Rectal smooth muscle tissue (tissue), 1 donor: ENCODE results near the gene HLA-DOA.

Experiments
- H3K27ac ChIP-seq: one replicate; pipeline ENCODE4 v1.7.0; 2013; ENCODE audit warnings: low read depth, low read length, inconsistent platforms
- H3K27me3 ChIP-seq: one replicate; pipeline ENCODE4 v1.7.0; 2013; ENCODE audit warnings: low read length; ENCODE audit not compliant: control insufficient read depth, insufficient read depth
- H3K36me3 ChIP-seq: one replicate; pipeline ENCODE4 v1.7.0; 2013; ENCODE audit warnings: low read length; ENCODE audit not compliant: control insufficient read depth, insufficient read depth
- H3K4me1 ChIP-seq: one replicate; pipeline ENCODE4 v1.7.0; 2013; ENCODE audit warnings: low read length; ENCODE audit not compliant: control insufficient read depth, insufficient read depth
- H3K4me3 ChIP-seq: one replicate; pipeline ENCODE4 v1.7.0; 2013; ENCODE audit warnings: low read length
- H3K9ac ChIP-seq: one replicate; pipeline ENCODE4 v1.7.0; 2013; ENCODE audit warnings: low read length

Gene HLA-DOA

DNA sequence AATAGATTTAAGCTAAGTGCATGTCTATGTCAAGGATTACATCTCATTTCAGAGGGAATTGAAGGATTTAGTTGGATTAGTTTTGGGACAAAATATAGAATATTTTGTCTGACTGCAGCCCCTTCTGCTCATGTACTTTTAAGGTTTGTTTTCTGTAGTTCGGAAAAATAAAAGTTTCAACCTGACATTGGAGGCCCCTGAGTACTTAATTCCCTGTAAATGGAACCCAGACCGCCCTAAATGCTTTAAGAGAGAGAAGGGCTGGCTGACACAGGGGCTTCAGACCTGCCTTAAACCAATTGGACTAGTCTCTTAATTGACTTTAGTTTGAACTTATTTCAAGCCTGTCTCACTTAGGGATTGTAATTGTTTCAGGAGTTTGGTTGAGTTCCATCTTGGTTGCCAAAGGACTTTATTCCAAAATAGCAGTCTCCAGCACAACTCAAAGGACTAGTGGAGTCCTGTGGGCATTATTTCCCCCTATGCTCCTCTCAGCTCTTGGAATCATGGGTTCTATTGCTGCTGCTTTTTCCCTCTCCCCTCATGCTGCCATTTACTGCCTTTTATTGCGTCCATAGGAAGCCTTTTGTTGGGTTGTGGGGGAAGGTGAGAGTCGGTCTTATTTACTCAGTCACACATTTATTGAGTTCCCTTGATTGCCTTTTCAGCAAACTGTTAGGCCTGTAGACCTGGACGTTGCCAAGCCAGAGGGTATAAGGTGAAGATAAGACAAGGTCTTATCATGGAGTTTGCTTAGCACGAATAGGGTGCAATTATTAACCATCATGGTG is 26.5 kb downstream of the HLA-DOA start:
- no peaks in the 10 kb centered on the region for H3K27me3 ChIP-seq
- peaks cover 27% of the 10 kb centered on the region for H3K36me3 ChIP-seq
- no peak overlapping the region for H3K4me3 ChIP-seq
- peak overlapping the region; percentile 54 for H3K27ac ChIP-seq
- no peaks in the 10 kb centered on the region for H3K4me1 ChIP-seq
- H3K9ac ChIP-seq, result no peak overlapping the region

DNA sequence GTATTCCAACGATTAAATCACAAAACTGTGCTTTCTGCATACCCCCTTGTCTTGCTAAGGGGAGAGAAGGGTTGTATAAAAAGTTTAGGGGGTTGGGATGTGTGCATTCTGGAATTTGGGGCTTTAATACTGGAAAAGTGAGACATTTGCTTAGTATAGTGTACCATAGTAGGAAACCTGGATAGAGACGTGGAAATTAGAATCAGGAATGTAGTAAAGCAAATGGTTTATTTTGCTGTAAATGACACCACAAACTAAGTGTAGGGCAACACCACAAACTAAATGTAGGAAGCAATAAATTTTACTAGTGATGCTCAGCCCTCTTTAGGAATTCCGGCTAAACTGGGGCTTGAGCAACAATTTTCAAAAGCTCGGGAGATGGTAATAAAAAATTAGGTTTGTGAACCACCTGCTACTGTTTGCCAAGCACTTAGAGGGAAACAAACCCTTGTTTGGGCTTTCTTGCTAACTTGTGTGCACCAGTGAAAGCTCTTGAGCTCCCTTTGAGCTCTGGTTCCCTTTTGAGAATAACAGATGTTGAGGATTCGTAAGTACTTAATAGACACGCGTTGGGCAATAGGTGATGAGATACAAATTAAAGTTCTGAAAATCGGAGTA is 27.2 kb downstream of the HLA-DOA start:
- Histone ChIP-seq H3K27me3 (no peaks in the 10 kb centered on the region), H3K27ac (peak overlapping the region; percentile 54), H3K9ac (no peak overlapping the region), H3K36me3 (peaks cover 34% of the 10 kb centered on the region), H3K4me1 (no peaks in the 10 kb centered on the region), H3K4me3 (no peak overlapping the region)

DNA sequence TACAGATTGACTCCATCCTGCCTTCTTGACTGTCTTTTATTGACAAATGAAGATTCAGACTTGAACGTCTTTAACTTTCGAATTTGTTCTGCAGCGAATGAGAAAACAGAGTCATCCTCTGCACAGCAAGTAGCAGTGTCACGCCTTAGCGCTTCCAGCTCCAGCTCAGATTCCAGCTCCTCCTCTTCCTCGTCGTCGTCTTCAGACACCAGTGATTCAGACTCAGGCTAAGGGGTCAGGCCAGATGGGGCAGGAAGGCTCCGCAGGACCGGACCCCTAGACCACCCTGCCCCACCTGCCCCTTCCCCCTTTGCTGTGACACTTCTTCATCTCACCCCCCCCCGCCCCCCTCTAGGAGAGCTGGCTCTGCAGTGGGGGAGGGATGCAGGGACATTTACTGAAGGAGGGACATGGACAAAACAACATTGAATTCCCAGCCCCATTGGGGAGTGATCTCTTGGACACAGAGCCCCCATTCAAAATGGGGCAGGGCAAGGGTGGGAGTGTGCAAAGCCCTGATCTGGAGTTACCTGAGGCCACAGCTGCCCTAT is 28.8 kb downstream of the HLA-DOA start:
- Histone ChIP-seq H3K36me3 (peaks cover 50% of the 10 kb centered on the region), H3K27ac (no peak overlapping the region), H3K27me3 (no peaks in the 10 kb centered on the region), H3K4me3 (no peak overlapping the region), H3K9ac (no peak overlapping the region), H3K4me1 (no peaks in the 10 kb centered on the region)

DNA sequence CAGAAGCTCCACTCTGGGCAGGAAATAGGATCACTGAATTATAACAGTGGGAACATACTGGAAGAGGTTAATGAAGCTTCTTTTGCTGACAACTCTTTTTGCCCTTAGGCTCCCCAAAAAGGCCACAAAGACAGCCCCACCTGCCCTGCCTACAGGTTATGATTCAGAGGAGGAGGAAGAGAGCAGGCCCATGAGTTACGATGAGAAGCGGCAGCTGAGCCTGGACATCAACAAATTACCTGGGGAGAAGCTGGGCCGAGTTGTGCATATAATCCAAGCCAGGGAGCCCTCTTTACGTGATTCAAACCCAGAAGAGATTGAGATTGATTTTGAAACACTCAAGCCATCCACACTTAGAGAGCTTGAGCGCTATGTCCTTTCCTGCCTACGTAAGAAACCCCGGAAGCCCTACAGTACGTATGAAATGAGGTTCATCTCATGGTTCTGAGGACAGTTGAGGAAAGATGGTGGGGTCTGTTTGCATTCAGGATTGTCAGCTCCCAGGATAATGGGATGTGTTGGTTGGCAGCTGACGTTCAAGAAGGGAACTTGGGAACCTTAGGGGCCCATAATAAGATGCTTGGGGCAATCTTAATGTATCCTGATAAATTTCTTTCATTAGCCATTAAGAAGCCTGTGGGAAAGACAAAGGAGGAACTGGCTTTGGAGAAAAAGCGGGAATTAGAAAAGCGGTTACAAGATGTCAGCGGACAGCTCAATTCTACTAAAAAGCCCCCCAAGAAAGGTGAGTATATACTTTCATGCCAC is 29.5 kb downstream of the HLA-DOA start:
- Histone ChIP-seq H3K27ac (no peak overlapping the region), H3K27me3 (no peaks in the 10 kb centered on the region), H3K4me3 (no peak overlapping the region), H3K4me1 (peaks cover 3% of the 10 kb centered on the region), H3K9ac (no peak overlapping the region), H3K36me3 (peaks cover 54% of the 10 kb centered on the region)

DNA sequence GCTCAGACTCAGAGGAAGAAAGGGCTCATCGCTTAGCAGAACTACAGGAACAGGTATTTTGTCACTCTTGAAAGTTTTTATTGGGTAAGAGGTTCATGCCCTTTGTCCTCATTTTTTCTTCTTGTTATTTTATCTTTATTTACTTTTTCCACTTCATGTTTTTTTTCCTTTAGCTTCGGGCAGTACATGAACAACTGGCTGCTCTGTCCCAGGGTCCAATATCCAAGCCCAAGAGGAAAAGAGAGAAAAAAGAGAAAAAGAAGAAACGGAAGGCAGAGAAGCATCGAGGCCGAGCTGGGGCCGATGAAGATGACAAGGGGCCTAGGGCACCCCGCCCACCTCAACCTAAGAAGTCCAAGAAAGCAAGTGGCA is 31.5 kb downstream of the HLA-DOA start:
- Histone ChIP-seq H3K36me3 (peaks cover 63% of the 10 kb centered on the region), H3K4me1 (peaks cover 7% of the 10 kb centered on the region), H3K4me3 (no peak overlapping the region), H3K9ac (no peak overlapping the region), H3K27me3 (no peaks in the 10 kb centered on the region), H3K27ac (no peak overlapping the region)

DNA sequence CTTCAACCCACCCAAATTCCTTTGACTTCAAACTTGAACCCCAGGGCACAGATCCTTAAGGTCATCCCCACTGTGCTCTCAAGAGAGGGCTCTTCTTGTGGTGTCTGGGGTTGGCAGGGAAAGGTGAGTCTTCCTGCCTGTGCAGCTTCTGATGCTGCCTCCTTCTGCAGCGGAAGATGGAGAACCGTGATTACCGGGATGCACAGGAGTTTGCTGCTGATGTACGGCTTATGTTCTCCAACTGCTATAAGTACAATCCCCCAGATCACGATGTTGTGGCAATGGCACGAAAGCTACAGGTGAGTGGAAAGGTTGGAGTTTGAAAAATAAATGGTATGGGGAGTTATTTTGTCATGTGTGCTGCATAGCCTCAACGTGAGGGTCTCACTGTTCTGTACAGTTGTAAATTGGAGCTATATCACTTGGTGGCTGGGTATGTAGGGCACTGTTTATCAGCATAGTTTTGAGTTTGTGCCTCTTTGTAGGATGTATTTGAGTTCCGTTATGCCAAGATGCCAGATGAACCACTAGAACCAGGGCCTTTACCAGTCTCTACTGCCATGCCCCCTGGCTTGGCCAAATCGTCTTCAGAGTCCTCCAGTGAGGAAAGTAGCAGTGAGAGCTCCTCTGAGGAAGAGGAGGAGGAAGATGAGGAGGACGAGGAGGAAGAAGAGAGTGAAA is 32.0 kb downstream of the HLA-DOA start:
- peaks cover 7% of the 10 kb centered on the region for H3K4me1 ChIP-seq
- H3K4me3 ChIP-seq, result no peak overlapping the region
- H3K27ac ChIP-seq, result no peak overlapping the region
- no peaks in the 10 kb centered on the region for H3K27me3 ChIP-seq
- H3K36me3 ChIP-seq, result peaks cover 63% of the 10 kb centered on the region
- no peak overlapping the region for H3K9ac ChIP-seq

DNA sequence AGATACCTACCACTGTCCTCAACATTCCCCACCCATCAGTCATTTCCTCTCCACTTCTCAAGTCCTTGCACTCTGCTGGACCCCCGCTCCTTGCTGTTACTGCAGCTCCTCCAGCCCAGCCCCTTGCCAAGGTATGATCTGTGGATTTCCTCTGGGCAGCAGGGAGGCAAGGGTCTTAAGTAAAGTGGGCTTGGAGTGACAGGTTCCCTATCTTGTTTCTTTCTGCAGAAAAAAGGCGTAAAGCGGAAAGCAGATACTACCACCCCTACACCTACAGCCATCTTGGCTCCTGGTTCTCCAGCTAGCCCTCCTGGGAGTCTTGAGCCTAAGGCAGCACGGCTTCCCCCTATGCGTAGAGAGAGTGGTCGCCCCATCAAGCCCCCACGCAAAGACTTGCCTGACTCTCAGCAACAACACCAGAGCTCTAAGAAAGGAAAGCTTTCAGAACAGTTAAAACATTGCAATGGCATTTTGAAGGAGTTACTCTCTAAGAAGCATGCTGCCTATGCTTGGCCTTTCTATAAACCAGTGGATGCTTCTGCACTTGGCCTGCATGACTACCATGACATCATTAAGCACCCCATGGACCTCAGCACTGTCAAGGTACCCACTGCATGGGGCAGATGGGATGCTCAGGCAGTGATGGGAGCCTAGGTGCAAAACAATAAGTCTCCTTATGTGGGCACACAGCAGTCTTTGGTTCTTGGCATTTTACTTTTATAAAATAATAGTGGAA is 32.9 kb downstream of the HLA-DOA start:
- H3K9ac ChIP-seq, result no peak overlapping the region
- no peak overlapping the region for H3K4me3 ChIP-seq
- H3K4me1 ChIP-seq, result peaks cover 7% of the 10 kb centered on the region
- H3K36me3 ChIP-seq, result peaks cover 63% of the 10 kb centered on the region
- no peaks in the 10 kb centered on the region for H3K27me3 ChIP-seq
- H3K27ac ChIP-seq, result no peak overlapping the region

DNA sequence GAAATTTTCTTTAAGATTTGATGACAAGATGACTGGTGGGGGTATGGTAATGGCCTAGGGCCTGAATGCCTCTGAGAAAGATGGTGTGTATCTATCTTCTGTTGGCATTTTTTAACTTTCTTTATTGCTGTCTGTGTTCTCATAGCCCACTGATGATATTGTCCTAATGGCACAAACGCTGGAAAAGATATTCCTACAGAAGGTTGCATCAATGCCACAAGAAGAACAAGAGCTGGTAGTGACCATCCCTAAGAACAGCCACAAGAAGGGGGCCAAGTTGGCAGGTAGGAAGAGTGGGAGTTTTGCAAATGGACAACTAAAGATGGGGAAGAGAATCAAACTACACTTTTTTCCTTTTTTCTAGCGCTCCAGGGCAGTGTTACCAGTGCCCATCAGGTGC is 33.5 kb downstream of the HLA-DOA start:
- no peak overlapping the region for H3K27ac ChIP-seq
- peaks cover 7% of the 10 kb centered on the region for H3K4me1 ChIP-seq
- H3K9ac ChIP-seq, result no peak overlapping the region
- H3K4me3 ChIP-seq, result no peak overlapping the region
- H3K27me3 ChIP-seq, result no peaks in the 10 kb centered on the region
- peaks cover 62% of the 10 kb centered on the region for H3K36me3 ChIP-seq

DNA sequence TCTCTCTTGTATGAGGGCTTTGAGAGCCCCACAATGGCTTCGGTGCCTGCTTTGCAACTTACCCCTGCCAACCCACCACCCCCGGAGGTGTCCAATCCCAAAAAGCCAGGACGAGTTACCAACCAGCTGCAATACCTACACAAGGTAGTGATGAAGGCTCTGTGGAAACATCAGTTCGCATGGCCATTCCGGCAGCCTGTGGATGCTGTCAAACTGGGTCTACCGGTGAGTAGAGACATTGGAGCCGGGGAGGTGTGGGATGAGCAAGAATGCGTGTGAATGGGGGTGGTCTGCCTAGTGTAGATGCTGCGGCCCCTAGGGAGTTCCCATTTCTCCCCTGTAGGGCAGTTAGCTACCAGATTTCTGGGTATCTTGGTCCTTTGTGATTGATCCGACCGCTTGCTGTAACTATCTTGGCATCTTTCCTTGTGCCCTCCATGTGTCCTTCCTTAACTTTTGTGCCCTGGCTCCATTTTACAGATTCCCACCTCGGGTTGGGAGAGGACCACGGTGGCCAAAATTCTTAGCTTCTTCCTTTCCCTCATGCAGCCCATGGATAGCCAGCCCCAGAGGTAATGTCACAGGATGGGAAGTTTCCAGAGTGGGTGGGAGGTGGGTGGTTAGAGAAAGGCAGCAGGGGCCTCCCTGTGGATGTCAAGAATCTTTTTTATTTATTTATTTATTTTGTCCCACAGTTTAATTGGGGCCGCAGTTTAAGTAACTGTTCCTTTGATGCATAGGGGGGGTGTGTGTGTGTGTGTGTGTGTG is 34.7 kb downstream of the HLA-DOA start:
- Histone ChIP-seq H3K27ac (no peak overlapping the region), H3K4me3 (peak overlapping the region; percentile 60), H3K27me3 (no peaks in the 10 kb centered on the region), H3K36me3 (peaks cover 50% of the 10 kb centered on the region), H3K4me1 (peaks cover 7% of the 10 kb centered on the region), H3K9ac (peak overlapping the region; percentile 34)

DNA sequence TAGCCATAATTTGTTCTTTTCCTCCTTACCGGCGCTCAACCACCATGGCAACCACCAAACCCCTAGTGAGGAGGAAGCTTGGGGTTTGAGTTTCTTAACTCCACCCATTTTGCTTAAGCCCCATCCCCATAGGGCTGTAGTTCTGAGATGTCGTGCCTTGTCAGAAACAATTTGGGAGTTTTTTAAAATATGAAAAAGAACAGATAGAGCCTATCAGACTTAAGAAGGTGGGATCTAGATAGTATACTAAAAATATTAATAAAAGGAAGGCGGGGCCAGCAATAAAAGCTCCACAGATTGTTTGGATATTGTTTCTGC is 35.4 kb downstream of the HLA-DOA start:
- peak overlapping the region; percentile 60 for H3K4me3 ChIP-seq
- H3K27ac ChIP-seq, result no peak overlapping the region
- no peaks in the 10 kb centered on the region for H3K27me3 ChIP-seq
- peaks cover 7% of the 10 kb centered on the region for H3K4me1 ChIP-seq
- H3K36me3 ChIP-seq, result peaks cover 44% of the 10 kb centered on the region
- H3K9ac ChIP-seq, result peak overlapping the region; percentile 34
